SK-N-SH (cell line): Measurements from ENCODE around the gene SORBS2. TPM values are rescaled to one million over a fixed set of nuclear protein-coding genes. Genes with fewer than 3 reads are reported as not detected.

Experiments
- CTCF ChIA-PET: fragments of 300-600, 350-600 bp; formaldehyde crosslinking; extraction: SDS; loops from one replicate; lab custom pipeline; 2021; lab: Yijun Ruan, JAX
- POLR2A ChIA-PET: fragments of 350-600 bp; sonication (Branson Sonifier 250); formaldehyde crosslinking; extraction: SDS; loops from one replicate; lab custom pipeline; 2020; ENCODE audit warnings: antibody characterized with exemption, inconsistent platforms; lab: Yijun Ruan, JAX
- DNase-seq: peaks from one replicate; pipeline ENCODE4 v3.0.0; 2012
- H2AFZ ChIP-seq: fragments of 200-600 bp; sonication (generic); 2 replicates; pipeline ENCODE4 v1.8.1; 2016; ENCODE audit warnings: antibody characterized with exemption, mild to moderate bottlenecking, low read depth
- H3F3A ChIP-seq: fragments of 200-600 bp; sonication (generic); replicated peaks from 2 replicates; pipeline ENCODE3; 2016; ENCODE audit warnings: antibody characterized with exemption, mild to moderate bottlenecking; ENCODE audit not compliant: insufficient read depth
- H3K27ac ChIP-seq, 2 experiments: fragments of 200-500 bp in 1 of 2; fragments of 200-600 bp in 1 of 2; sonication (Bioruptor generic) in 1 of 2; sonication (generic), shearing (Covaris generic) in 1 of 2; 2 replicates each; pipeline versions ENCODE4 v1.5.1 to v1.6.1; 2014 to 2016; ENCODE audit warnings: low read depth in 2 of 2, inconsistent platforms in 1 of 2, low read length in 1 of 2, mild to moderate bottlenecking in 1 of 2, mixed read lengths in 1 of 2
- H3K27me3 ChIP-seq: fragments of 200-600 bp; sonication (generic), shearing (Covaris generic); 2 replicates; pipeline ENCODE4 v1.6.1; 2016; ENCODE audit warnings: mixed run types; ENCODE audit not compliant: insufficient read depth
- H3K36me3 ChIP-seq, 2 experiments: fragments of 200-500 bp in 1 of 2; fragments of 200-600 bp in 1 of 2; sonication (Bioruptor generic) in 1 of 2; sonication (generic) in 1 of 2; replicated peaks in 1 of 2; 2 replicates each; pipeline versions ENCODE3 to v1.5.1; 2014 to 2016; ENCODE audit warnings: low read length in 1 of 2, mild to moderate bottlenecking in 1 of 2; ENCODE audit not compliant: insufficient read depth in 2 of 2, control insufficient read depth in 1 of 2
- H3K4me1 ChIP-seq, 2 experiments: fragments of 200-500 bp in 1 of 2; fragments of 200-600 bp in 1 of 2; sonication (Bioruptor generic) in 1 of 2; sonication (generic), shearing (Covaris generic) in 1 of 2; 2 replicates each; pipeline versions ENCODE4 v1.5.1 to v1.6.1; 2014 to 2016; ENCODE audit warnings: low read depth in 1 of 2, low read length in 1 of 2, mixed run types in 1 of 2; ENCODE audit not compliant: insufficient read depth in 2 of 2, control insufficient read depth in 1 of 2
- H3K4me2 ChIP-seq: fragments of 200-600 bp; sonication (generic), shearing (Covaris generic); 2 replicates; pipeline ENCODE4 v1.6.1; 2017; ENCODE audit warnings: mixed run types
- H3K4me3 ChIP-seq, 2 experiments: fragments of 200-500 bp in 1 of 2; fragments of 200-600 bp in 1 of 2; sonication (Bioruptor generic) in 1 of 2; sonication (generic), shearing (Covaris generic) in 1 of 2; 2 replicates each; pipeline versions ENCODE4 v1.5.1 to v1.8.1; 2014 to 2016; ENCODE audit warnings: low read depth in 2 of 2, inconsistent platforms in 1 of 2, low read length in 1 of 2, mild to moderate bottlenecking in 1 of 2, mixed read lengths in 1 of 2, moderate library complexity in 1 of 2
- H3K79me2 ChIP-seq: fragments of 200-600 bp; sonication (generic); 2 replicates; pipeline ENCODE4 v1.8.1; 2017; ENCODE audit warnings: mild to moderate bottlenecking; ENCODE audit not compliant: insufficient read depth
- H3K9ac ChIP-seq: fragments of 200-600 bp; sonication (generic); 2 replicates; pipeline ENCODE4 v1.6.1; 2017; ENCODE audit warnings: mixed run types
- H3K9me2 ChIP-seq: fragments of 200-600 bp; sonication (generic); 2 replicates; pipeline ENCODE4 v1.6.1; 2017; ENCODE audit warnings: mixed run types
- H3K9me3 ChIP-seq: fragments of 200-600 bp; sonication (generic); 2 replicates; pipeline ENCODE4 v1.6.1; 2017; ENCODE audit warnings: mixed run types, mild to moderate bottlenecking, moderate library complexity
- H4K20me1 ChIP-seq: fragments of 200-600 bp; sonication (generic); 2 replicates; pipeline ENCODE4 v1.6.1; 2017; ENCODE audit warnings: mild to moderate bottlenecking, mixed run types; ENCODE audit not compliant: insufficient read depth
- CHD2 ChIP-seq: fragments of 150-350 bp; IDR thresholded peaks from 2 replicates; pipeline ENCODE4 v1.6.1; 2018; ENCODE audit warnings: low read length; ENCODE audit not compliant: partially characterized antibody
- EP300 ChIP-seq, 2 experiments: IDR thresholded peaks; 2 replicates each; pipeline versions ENCODE4 v1.4.0 to v1.6.1; 2012; ENCODE audit warnings: borderline replicate concordance in 1 of 2, low read depth in 1 of 2, low read length in 1 of 2
- FOXJ3 ChIP-seq: sonication (generic); formaldehyde crosslinking; IDR thresholded peaks from 2 replicates; pipeline ENCODE4 v1.5.1; 2020; ENCODE audit warnings: mild to moderate bottlenecking, missing genetic modification reagents
- FOXM1 ChIP-seq: IDR thresholded peaks from 2 replicates; pipeline ENCODE4 v1.4.0; 2012; ENCODE audit warnings: low read depth, mild to moderate bottlenecking
- GATA2 ChIP-seq: sonication (generic); formaldehyde crosslinking; IDR thresholded peaks from 2 replicates; pipeline ENCODE4 v1.5.0; 2020; ENCODE audit warnings: mild to moderate bottlenecking, missing genetic modification reagents
- JUND ChIP-seq: IDR thresholded peaks from 2 replicates; pipeline ENCODE4 v1.4.0; 2012
- MEF2A ChIP-seq: IDR thresholded peaks from 2 replicates; pipeline ENCODE4 v1.4.0; 2012; ENCODE audit warnings: low read depth, borderline replicate concordance
- POLR2AphosphoS5 ChIP-seq: IDR thresholded peaks from 2 replicates; pipeline ENCODE4 v1.6.1; 2012; ENCODE audit warnings: low read depth, low read length
- RCOR1 ChIP-seq: fragments of 150-350 bp; IDR thresholded peaks from 2 replicates; pipeline ENCODE4 v1.6.1; 2017; ENCODE audit warnings: antibody characterized with exemption, low read length
- RFX5 ChIP-seq: IDR thresholded peaks from 2 replicates; pipeline ENCODE4 v1.6.1; 2012; ENCODE audit warnings: mild to moderate bottlenecking, improper control_type of control experiment, low read length
- SMC3 ChIP-seq: IDR thresholded peaks from 2 replicates; pipeline ENCODE4 v1.6.1; 2012; ENCODE audit warnings: low read depth, low read length, improper control_type of control experiment
- TAF1 ChIP-seq: IDR thresholded peaks from 2 replicates; pipeline ENCODE4 v1.6.1; 2012; ENCODE audit warnings: low read depth, mild to moderate bottlenecking, low read length, moderate library complexity, borderline replicate concordance
- TCF12 ChIP-seq: IDR thresholded peaks from 2 replicates; pipeline ENCODE4 v1.4.0; 2012
- TEAD4 ChIP-seq: IDR thresholded peaks from 2 replicates; pipeline ENCODE4 v1.4.0; 2012; ENCODE audit warnings: mild to moderate bottlenecking, borderline replicate concordance; ENCODE audit not compliant: insufficient read depth
- YY1 ChIP-seq: IDR thresholded peaks from 2 replicates; pipeline ENCODE4 v1.4.0; 2012; ENCODE audit warnings: low read depth, mild to moderate bottlenecking
- WGBS: methylation state at CpG from one replicate; pipeline ENCODE4 v1.1.6; 2017; ENCODE audit warnings: low lambda C conversion rate; 5-methylcytosine and 5-hydroxymethylcytosine counted together
- polyA plus RNA-seq, 3 experiments: library from polyadenylated mRNA; depleted of rRNA; stranded (reverse); fragments of >200 nt; gene quantifications; 2 replicates each; pipeline ENCODE4 v1.2.3, GENCODE V29; 2012
- TF ChIP-seq, protein P1 (sequence below): IDR thresholded peaks from 2 replicates; pipeline ENCODE4 v1.6.1; 2012; ENCODE audit warnings: mild to moderate bottlenecking, low read depth, low read length, moderate library complexity
- TF ChIP-seq, protein P2 (sequence below): IDR thresholded peaks from 2 replicates; pipeline ENCODE4 v1.4.0; 2012; ENCODE audit warnings: low read depth, borderline replicate concordance

The SORBS2 gene
- polyA plus RNA-seq, 1 of the 3 experiments (the other 2 are of a cell fraction) = 2.5 TPM

DNA sequence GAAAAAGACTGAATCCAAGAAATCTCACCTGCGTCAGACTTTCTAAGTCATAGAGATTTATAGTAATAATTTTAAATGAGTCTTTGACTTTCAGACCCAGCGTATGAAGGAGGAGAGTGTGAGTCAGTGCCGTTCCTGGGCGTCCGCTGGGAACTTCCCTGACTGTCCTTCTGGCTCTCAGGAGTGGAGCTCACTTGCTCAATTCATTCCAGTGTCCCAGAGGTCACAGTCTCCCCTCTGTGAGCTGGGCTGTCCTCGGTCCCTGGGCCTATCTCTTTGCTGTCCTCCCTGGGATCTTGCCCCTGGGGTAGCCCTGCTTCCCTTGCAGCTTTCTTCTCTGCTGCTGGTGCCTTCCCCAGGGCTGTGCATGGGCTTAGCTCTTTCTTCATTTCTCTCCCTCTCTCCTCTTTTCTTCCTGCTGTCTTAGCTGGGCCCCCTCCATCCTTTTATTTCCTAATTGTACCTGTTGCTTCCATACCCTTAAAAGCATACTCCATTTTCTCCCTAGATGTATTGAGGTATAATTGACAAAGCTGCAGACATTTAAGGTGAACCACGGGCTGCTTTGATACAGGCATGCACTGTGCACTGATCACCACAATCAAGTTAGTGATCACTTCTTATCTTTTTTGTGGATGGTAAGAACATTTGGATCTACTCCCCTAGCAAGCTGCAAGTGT lies 11.6 kb downstream of the SORBS2 start:
- H3K9me3 ChIP-seq = no peaks in the 10 kb centered on the region

DNA sequence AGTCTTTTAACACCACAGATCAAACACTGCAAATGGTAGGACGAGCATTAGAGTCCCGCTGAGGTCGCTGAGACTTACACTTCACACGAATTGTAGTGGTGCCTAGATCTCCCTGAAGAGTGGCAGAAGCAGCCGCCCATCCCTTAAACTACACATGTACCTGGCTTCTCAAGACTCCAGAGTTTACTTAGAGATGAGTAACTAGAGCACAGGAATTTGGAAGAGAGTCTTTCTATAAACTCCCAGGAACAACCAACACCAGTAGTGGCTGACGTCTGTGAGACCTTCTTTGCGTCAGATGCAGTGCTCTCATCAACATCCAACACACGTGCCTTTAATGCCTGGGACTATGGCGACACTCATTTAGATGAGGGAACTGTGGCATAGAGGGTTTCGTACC lies 12.6 kb downstream of the SORBS2 start:
- ChIA-PET POLR2A (no interaction called here), CTCF (no interaction called here)
- H4K20me1 ChIP-seq = no peaks in the 10 kb centered on the region
- no peaks in the 10 kb centered on the region for H3K9me3 ChIP-seq
- H3K79me2 ChIP-seq = no peaks in the 10 kb centered on the region
- H3K4me1 ChIP-seq = peaks cover 11 to 25% of the 10 kb centered on the region in 2 experiments; a peak in 3 of 4 replicates
- H3K4me3 ChIP-seq = no peak overlapping the region
- H3K27me3 ChIP-seq = no peaks in the 10 kb centered on the region
- TF ChIP-seq MEF2A (no peak), SMC3 (no peak), GATA2 (CRISPR knock-in tag) (no peak), FOXJ3 (CRISPR knock-in tag) (no peak), RCOR1 (no peak)
- TF ChIP-seq, protein P1, sequence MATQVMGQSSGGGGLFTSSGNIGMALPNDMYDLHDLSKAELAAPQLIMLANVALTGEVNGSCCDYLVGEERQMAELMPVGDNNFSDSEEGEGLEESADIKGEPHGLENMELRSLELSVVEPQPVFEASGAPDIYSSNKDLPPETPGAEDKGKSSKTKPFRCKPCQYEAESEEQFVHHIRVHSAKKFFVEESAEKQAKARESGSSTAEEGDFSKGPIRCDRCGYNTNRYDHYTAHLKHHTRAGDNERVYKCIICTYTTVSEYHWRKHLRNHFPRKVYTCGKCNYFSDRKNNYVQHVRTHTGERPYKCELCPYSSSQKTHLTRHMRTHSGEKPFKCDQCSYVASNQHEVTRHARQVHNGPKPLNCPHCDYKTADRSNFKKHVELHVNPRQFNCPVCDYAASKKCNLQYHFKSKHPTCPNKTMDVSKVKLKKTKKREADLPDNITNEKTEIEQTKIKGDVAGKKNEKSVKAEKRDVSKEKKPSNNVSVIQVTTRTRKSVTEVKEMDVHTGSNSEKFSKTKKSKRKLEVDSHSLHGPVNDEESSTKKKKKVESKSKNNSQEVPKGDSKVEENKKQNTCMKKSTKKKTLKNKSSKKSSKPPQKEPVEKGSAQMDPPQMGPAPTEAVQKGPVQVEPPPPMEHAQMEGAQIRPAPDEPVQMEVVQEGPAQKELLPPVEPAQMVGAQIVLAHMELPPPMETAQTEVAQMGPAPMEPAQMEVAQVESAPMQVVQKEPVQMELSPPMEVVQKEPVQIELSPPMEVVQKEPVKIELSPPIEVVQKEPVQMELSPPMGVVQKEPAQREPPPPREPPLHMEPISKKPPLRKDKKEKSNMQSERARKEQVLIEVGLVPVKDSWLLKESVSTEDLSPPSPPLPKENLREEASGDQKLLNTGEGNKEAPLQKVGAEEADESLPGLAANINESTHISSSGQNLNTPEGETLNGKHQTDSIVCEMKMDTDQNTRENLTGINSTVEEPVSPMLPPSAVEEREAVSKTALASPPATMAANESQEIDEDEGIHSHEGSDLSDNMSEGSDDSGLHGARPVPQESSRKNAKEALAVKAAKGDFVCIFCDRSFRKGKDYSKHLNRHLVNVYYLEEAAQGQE = no peak
- H3K9ac ChIP-seq = no peak overlapping the region
- no peaks in the 10 kb centered on the region for H3K9me2 ChIP-seq
- H3F3A ChIP-seq = no peaks in the 10 kb centered on the region
- H3K27ac ChIP-seq = no peak overlapping the region
- no peak overlapping the region for H2AFZ ChIP-seq
- no peak overlapping the region for H3K4me2 ChIP-seq
- DNase-seq = no peak
- no peaks in the 10 kb centered on the region for H3K36me3 ChIP-seq
- 78% methylated on average over 8 of the region's 10 CpGs for WGBS

More for the DNA sequence above, 11.6 kb downstream of the SORBS2 start:
- Histone ChIP-seq H3K9ac (no peak overlapping the region), H3K27me3 (no peaks in the 10 kb centered on the region), H3K4me1 (peaks cover 11 to 24% of the 10 kb centered on the region in 2 experiments; a peak in 3 of 4 replicates), H3K79me2 (no peaks in the 10 kb centered on the region), H3K27ac (no peak overlapping the region), H3K4me3 (no peak overlapping the region), H3F3A (no peaks in the 10 kb centered on the region), H2AFZ (no peak overlapping the region)
- CTCF ChIA-PET = no interaction called here
- POLR2A ChIA-PET = no interaction called here
- 91% methylated on average over 7 of the region's 7 CpGs for WGBS
- TF ChIP-seq TCF12 (no peak), JUND (no peak), POLR2AphosphoS5 (no peak), MEF2A (no peak), FOXJ3 (CRISPR knock-in tag) (no peak), TAF1 (no peak), FOXM1 (no peak), RCOR1 (no peak), TEAD4 (no peak), YY1 (no peak), GATA2 (CRISPR knock-in tag) (no peak), CHD2 (no peak), RFX5 (no peak), EP300 (IDR thresholded peaks at IDR 0.05; ENCODE audit: borderline replicate concordance in 1 of 2, low read depth in 1 of 2, low read length in 1 of 2) (no peak)
- TF ChIP-seq, protein P2, sequence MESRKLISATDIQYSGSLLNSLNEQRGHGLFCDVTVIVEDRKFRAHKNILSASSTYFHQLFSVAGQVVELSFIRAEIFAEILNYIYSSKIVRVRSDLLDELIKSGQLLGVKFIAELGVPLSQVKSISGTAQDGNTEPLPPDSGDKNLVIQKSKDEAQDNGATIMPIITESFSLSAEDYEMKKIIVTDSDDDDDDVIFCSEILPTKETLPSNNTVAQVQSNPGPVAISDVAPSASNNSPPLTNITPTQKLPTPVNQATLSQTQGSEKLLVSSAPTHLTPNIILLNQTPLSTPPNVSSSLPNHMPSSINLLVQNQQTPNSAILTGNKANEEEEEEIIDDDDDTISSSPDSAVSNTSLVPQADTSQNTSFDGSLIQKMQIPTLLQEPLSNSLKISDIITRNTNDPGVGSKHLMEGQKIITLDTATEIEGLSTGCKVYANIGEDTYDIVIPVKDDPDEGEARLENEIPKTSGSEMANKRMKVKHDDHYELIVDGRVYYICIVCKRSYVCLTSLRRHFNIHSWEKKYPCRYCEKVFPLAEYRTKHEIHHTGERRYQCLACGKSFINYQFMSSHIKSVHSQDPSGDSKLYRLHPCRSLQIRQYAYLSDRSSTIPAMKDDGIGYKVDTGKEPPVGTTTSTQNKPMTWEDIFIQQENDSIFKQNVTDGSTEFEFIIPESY = no peak
- TF ChIP-seq, all 33 proteins: peak for 0
- no peak for DNase-seq
- Histone ChIP-seq H4K20me1 (no peaks in the 10 kb centered on the region), H3K9me2 (no peaks in the 10 kb centered on the region), H3K36me3 (no peaks in the 10 kb centered on the region), H3K4me2 (no peak overlapping the region)
